KMS-11 (cell line): Measurements from ENCODE around the gene VAMP8.
"Not testable (repeated sequence)": the region's sequence is repeated elsewhere in the genome, so short reads cannot be mapped to it uniquely, and the experiment has no call there.

Experiments used
- H2AFZ ChIP-seq: fragments of 200-600 bp; sonication (generic); 2 replicates; pipeline ENCODE4 v1.6.1; 2016; ENCODE audit warnings: antibody characterized with exemption, mixed run types, low read depth
- H3K27ac ChIP-seq: fragments of 200-600 bp; sonication (generic); 2 replicates; pipeline ENCODE4 v1.6.1; 2016; ENCODE audit warnings: mild to moderate bottlenecking, mixed run types
- H3K27me3 ChIP-seq: fragments of 200-600 bp; sonication (generic); 2 replicates; pipeline ENCODE4 v1.6.1; 2017; ENCODE audit warnings: mild to moderate bottlenecking, low read depth, mixed run types, moderate library complexity; ENCODE audit not compliant: insufficient read depth
- H3K36me3 ChIP-seq: fragments of 200-600 bp; sonication (generic); 2 replicates; pipeline ENCODE4 v1.6.1; 2017; ENCODE audit warnings: mild to moderate bottlenecking, mixed run types; ENCODE audit not compliant: insufficient read depth
- H3K4me1 ChIP-seq: fragments of 200-600 bp; sonication (generic); 2 replicates; pipeline ENCODE4 v1.6.1; 2016; ENCODE audit warnings: mild to moderate bottlenecking, low read depth, mixed run types; ENCODE audit not compliant: poor library complexity, severe bottlenecking
- H3K4me2 ChIP-seq: fragments of 200-600 bp; sonication (generic); 2 replicates; pipeline ENCODE4 v1.7.0; 2016; ENCODE audit warnings: mild to moderate bottlenecking, mixed run types
- H3K4me3 ChIP-seq: fragments of 200-600 bp; sonication (generic); IDR thresholded peaks from 2 replicates; pipeline ENCODE4 v1.6.1; 2017; ENCODE audit warnings: low read depth, low read length, mixed read lengths; ENCODE audit not compliant: insufficient read depth
- H3K79me2 ChIP-seq: fragments of 200-600 bp; sonication (generic); 2 replicates; pipeline ENCODE4 v1.6.1; 2016; ENCODE audit warnings: low read depth, mixed run types; ENCODE audit not compliant: insufficient read depth
- H3K9ac ChIP-seq: fragments of 200-600 bp; sonication (generic); 2 replicates; pipeline ENCODE4 v1.6.1; 2016; ENCODE audit warnings: mild to moderate bottlenecking, mixed run types
- H4K20me1 ChIP-seq: fragments of 200-600 bp; sonication (generic); 2 replicates; pipeline ENCODE4 v1.6.1; 2016; ENCODE audit warnings: mild to moderate bottlenecking, mixed run types; ENCODE audit not compliant: insufficient read depth
- TF ChIP-seq, protein P1 (sequence below): fragments of 200-600 bp; sonication (generic); conservative IDR thresholded peaks from 2 replicates; pipeline ENCODE4 v1.6.1; 2017; ENCODE audit warnings: low read depth, mild to moderate bottlenecking, antibody characterized with exemption, low read length, moderate library complexity, mixed read lengths

VAMP8 gene

DNA sequence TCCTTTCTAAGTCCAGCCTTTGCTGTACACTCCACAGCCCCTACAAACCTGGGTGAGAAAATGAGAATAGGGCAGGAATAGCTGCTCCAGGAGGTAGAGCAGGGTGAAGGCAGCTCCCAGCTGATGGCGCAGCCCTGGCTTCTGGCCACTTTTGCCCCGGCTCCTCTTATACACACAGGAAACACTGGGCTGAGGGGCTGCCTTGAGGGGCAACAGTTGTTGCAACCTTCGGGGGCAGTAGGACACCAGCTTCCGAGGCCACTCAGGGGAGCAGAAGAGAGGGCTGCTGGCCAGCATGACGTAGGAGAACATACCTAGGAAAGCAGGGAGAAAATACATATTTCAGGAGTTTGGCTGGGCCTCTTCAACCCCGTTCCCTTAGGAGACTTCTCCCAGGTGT lies 24.2 kb upstream of the VAMP8 start:
- no peak overlapping the region for H3K27ac ChIP-seq
- no peaks in the 10 kb centered on the region for H4K20me1 ChIP-seq
- no peak overlapping the region for H2AFZ ChIP-seq
- no peaks in the 10 kb centered on the region for H3K4me1 ChIP-seq
- no peaks in the 10 kb centered on the region for H3K79me2 ChIP-seq
- TF ChIP-seq, protein P1, sequence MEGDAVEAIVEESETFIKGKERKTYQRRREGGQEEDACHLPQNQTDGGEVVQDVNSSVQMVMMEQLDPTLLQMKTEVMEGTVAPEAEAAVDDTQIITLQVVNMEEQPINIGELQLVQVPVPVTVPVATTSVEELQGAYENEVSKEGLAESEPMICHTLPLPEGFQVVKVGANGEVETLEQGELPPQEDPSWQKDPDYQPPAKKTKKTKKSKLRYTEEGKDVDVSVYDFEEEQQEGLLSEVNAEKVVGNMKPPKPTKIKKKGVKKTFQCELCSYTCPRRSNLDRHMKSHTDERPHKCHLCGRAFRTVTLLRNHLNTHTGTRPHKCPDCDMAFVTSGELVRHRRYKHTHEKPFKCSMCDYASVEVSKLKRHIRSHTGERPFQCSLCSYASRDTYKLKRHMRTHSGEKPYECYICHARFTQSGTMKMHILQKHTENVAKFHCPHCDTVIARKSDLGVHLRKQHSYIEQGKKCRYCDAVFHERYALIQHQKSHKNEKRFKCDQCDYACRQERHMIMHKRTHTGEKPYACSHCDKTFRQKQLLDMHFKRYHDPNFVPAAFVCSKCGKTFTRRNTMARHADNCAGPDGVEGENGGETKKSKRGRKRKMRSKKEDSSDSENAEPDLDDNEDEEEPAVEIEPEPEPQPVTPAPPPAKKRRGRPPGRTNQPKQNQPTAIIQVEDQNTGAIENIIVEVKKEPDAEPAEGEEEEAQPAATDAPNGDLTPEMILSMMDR = no peak
- H3K36me3 ChIP-seq = no peaks in the 10 kb centered on the region; the same call in 1 of the 2 replicates
- H3K27me3 ChIP-seq = no peaks in the 10 kb centered on the region
- no peak overlapping the region for H3K4me2 ChIP-seq
- H3K9ac ChIP-seq = no peak overlapping the region
- H3K4me3 ChIP-seq = no peak overlapping the region

DNA sequence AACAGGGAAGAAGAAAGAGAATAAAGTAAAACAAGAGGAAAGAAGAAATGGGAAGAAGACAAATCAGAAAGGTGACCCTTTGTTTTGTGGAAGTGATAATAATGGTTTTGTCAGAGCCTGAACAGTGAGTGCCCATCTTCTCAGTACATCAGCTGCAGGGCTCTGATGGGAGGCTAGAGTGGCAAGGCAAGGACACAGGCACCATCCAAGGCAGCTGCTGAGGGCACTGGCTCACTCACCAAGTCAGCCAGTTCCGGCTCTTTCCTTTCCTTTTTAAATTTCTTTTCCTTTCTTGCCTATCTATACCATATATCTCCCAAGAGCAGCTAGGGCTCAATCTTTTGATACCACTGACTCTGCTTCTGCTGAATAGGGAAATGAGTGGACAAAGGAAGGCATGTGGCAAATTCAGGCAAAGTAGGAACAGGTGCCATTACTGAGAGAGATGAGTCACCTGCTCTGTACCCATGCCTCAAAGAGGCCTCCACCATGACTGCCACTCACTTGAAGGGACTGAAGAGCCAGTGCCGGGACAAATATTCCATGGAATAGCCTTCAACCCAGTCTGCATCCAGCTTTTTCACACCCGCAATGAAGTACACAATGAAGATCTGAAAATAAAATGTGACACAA lies 22.3 kb upstream of the VAMP8 start:
- no peak overlapping the region for H3K4me3 ChIP-seq
- H2AFZ ChIP-seq = no peak overlapping the region
- H3K27me3 ChIP-seq = no peaks in the 10 kb centered on the region
- H3K79me2 ChIP-seq = peaks cover 4% of the 10 kb centered on the region
- H4K20me1 ChIP-seq = no peaks in the 10 kb centered on the region
- H3K27ac ChIP-seq = no peak overlapping the region
- H3K36me3 ChIP-seq = no peaks in the 10 kb centered on the region; the same call in 1 of the 2 replicates
- H3K9ac ChIP-seq = no peak overlapping the region
- peaks cover 7% of the 10 kb centered on the region for H3K4me1 ChIP-seq
- H3K4me2 ChIP-seq = no peak overlapping the region
- TF ChIP-seq, protein P1 = no peak

DNA sequence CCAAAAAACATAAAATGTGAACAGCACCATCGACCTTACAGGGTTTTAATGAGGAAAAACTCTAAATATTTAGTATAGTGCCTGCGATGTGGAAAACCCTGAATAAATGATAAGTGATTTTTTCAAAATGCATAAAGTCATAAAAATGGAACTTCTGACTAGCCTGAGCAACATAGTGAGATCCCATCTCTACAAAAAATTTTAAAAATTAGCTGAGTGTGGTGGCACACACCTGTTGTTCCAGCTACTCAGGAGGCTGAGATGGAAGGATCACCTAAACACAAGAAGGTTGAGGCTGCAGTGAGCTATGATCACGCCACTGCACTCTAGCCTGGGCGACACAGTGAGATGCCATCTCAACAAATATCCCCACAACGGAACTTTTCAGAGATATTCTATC lies 20.3 kb upstream of the VAMP8 start:
- TF ChIP-seq, protein P1 = no peak
- Histone ChIP-seq H2AFZ (no peak overlapping the region), H4K20me1 (no peaks in the 10 kb centered on the region), H3K27me3 (no peaks in the 10 kb centered on the region), H3K4me2 (no peak overlapping the region), H3K79me2 (peaks cover 14% of the 10 kb centered on the region), H3K9ac (no peak overlapping the region), H3K27ac (no peak overlapping the region), H3K36me3 (no peaks in the 10 kb centered on the region; the same call in 1 of the 2 replicates), H3K4me1 (peaks cover 11% of the 10 kb centered on the region), H3K4me3 (no peak overlapping the region)

DNA sequence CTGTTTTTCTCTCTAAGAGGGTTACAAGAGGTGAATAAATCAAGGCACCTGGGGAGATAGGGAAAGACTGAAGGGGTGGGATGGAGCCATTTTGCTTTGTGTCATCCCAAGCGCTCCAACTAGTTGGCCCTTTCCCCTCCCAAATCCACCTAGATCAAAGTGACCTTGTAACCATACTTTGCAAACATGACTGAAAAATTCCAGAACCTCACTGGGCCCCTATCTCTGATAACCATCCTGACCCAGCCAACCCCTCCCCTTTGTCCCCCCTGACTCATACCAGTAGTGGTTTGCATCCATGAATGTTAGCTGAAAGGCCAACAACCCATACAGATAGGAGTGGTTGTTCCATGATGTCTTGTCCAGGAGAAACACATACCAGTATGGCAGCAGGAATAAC lies 19.2 kb upstream of the VAMP8 start:
- Histone ChIP-seq H3K79me2 (peaks cover 14% of the 10 kb centered on the region), H3K4me1 (peaks cover 13% of the 10 kb centered on the region), H3K4me2 (no peak overlapping the region), H3K36me3 (no peaks in the 10 kb centered on the region; the same call in 1 of the 2 replicates), H3K27me3 (no peaks in the 10 kb centered on the region), H4K20me1 (no peaks in the 10 kb centered on the region), H3K4me3 (no peak overlapping the region), H3K27ac (no peak overlapping the region), H2AFZ (no peak overlapping the region), H3K9ac (no peak overlapping the region)
- TF ChIP-seq, protein P1 = no peak

DNA sequence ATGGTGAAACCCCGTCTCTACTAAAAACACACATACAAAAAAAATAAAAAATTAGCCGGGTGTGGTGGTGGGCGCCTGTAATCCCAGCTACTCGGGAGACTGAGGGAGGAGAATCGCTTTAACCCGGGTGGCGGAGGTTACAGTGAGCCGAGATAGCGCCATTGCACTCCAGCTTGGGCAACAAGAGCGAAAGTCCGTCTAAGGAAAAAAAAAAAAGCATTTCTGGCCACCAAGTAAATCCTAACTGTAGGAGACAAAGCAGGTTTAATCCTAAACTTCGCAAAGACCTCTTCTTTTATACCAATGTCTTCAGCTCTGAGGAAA lies 17.0 kb upstream of the VAMP8 start:
- H3K36me3 ChIP-seq, H2AFZ ChIP-seq, H3K27ac ChIP-seq, H4K20me1 ChIP-seq, H3K27me3 ChIP-seq: not testable (repeated sequence)
- peaks cover 13% of the 10 kb centered on the region for H3K4me1 ChIP-seq
- peaks cover 14% of the 10 kb centered on the region for H3K79me2 ChIP-seq
- peak overlapping the region; percentile 35 for H3K4me3 ChIP-seq
- peak overlapping the region; percentile 89 for H3K4me2 ChIP-seq
- peak overlapping the region; percentile 54; the same call in 1 of the 2 replicates for H3K9ac ChIP-seq
